ENCODE results near the gene NOP53. TPM values are rescaled to one million over a fixed set of nuclear protein-coding genes. Genes with fewer than 3 reads are reported as not detected.
"Not testable (repeated sequence)": the region's sequence is repeated elsewhere in the genome, so short reads cannot be mapped to it uniquely, and the experiment has no call there.

The NOP53 gene
- total RNA-seq, 2 donors from 2014 or later, result 436 to 761 TPM

DNA sequence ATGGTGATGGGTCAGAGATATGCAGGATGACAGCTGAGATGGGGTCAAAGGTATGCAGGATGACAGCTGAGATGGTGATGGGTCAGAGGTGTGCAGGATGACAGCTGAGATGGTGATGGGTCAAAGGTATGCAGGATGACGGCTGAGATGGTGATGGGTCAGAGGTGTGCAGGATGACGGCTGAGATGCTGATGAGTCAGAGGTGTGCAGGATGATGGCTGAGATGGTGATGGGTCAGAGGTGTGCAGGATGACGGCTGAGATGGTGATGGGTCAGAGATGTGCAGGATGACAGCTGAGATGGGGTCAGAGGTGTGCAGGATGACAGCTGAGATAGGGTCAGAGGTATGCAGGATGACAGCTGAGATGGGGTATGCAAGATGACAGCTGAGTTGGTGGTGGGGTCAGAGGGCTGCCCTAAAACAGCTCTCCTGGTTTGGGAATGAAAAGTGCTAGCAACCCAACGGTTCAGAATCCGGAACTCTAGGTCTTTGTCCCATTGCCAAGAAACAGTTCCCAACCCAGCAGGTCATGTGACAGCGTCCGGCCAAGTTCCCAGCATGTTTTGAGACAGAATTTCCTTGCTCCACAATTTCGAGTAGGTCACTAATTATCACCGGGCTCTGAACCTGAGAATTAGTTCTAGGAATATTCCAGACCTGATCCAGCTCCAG lies 36.4 kb downstream of the NOP53 start:
- H3K27ac ChIP-seq, result peak overlapping the region in 1 of 4 donors; percentile 11
- intact Hi-C loops (cut with DNase I), result no loop called here
- peaks cover 0 to 3% of the 10 kb centered on the region in 2 donors for H3K36me3 ChIP-seq (replicated peaks in 1 of 2; ENCODE audit: insufficient read depth in 1 of 2, low read depth in 2 of 2)
- no peaks in the 10 kb centered on the region for H3K27me3 ChIP-seq
- ATAC-seq, result no peak
- H3K4me1 ChIP-seq, result peaks cover 49% of the 10 kb centered on the region
- no peak overlapping the region for H3K4me3 ChIP-seq
- TF ChIP-seq, protein P1, sequence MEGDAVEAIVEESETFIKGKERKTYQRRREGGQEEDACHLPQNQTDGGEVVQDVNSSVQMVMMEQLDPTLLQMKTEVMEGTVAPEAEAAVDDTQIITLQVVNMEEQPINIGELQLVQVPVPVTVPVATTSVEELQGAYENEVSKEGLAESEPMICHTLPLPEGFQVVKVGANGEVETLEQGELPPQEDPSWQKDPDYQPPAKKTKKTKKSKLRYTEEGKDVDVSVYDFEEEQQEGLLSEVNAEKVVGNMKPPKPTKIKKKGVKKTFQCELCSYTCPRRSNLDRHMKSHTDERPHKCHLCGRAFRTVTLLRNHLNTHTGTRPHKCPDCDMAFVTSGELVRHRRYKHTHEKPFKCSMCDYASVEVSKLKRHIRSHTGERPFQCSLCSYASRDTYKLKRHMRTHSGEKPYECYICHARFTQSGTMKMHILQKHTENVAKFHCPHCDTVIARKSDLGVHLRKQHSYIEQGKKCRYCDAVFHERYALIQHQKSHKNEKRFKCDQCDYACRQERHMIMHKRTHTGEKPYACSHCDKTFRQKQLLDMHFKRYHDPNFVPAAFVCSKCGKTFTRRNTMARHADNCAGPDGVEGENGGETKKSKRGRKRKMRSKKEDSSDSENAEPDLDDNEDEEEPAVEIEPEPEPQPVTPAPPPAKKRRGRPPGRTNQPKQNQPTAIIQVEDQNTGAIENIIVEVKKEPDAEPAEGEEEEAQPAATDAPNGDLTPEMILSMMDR (IDR thresholded peaks at IDR 0.05), result no peak
- TF ChIP-seq POLR2A (IDR thresholded peaks at IDR 0.05), result no peak
- peak in 3 of 4 donors; percentile 51 to 64 (median 64) for DNase-seq
- WGBS, 2 donors, result 44 to 63% methylated on average over 7 to 9 of the region's 9 CpGs
- H3K9me3 ChIP-seq, result no peaks in the 10 kb centered on the region

DNA sequence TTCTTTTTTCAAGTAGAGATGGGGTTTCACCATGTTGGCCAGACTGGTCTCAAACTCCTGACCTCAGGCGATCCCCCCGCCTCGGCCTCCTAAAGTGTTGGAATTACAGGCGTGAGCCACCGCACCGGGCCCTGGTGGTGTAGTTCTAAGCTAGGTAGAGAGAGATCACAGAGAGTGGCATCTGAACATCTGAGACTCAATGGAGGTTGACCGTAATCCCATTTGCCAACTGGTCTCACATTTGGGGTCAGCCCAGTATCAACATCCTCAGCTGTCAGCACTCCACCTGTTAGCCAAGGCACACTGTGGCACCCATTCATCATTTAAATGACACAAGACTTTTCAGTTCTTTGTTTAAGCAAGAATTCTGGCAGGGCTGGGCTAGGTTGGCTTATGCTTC lies 41.2 kb downstream of the NOP53 start:
- H3K4me1 ChIP-seq, result peaks cover 11% of the 10 kb centered on the region
- ATAC-seq (no peak), DNase-seq (no peak)
- peaks cover 0 to 3% of the 10 kb centered on the region in 2 donors for H3K36me3 ChIP-seq (replicated peaks in 1 of 2; ENCODE audit: insufficient read depth in 1 of 2, low read depth in 2 of 2)
- 94 to 96% methylated on average over 7 of the region's 7 CpGs for WGBS, 2 donors
- no peak overlapping the region for H3K27ac ChIP-seq
- H3K9me3 ChIP-seq, result no peaks in the 10 kb centered on the region
- intact Hi-C loops (cut with DNase I), result loop anchor here (5.0 kb wide), 1 partner anchor 34 kb away; no protein-coding TSS in a partner anchor
- no peak overlapping the region for H3K4me3 ChIP-seq
- no peaks in the 10 kb centered on the region for H3K27me3 ChIP-seq
- TF ChIP-seq POLR2A (IDR thresholded peaks at IDR 0.05), result no peak
- TF ChIP-seq, protein P1 (IDR thresholded peaks at IDR 0.05), result no peak

DNA sequence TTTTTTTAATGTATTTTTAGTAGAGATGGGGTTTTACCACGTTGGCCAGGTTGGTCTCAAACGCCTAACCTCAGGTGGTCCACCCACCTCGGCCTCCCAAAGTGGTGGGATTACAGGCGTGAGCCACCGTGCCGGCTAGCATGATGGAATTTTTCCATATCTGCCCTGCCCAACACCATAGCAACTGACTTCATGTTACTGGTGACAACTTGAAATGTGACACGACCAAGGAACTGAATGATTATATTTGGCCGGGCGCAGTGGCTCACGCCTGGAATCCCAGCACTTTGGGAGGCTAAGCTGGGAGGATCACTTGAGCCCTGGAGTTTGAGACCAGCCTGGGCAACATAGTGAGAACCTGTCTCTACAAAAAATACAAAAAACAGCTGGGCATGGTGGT lies 42.0 kb downstream of the NOP53 start:
- not testable (repeated sequence) for H3K27me3 ChIP-seq; H3K36me3 ChIP-seq (replicated peaks in 1 of 2; ENCODE audit: insufficient read depth in 1 of 2, low read depth in 2 of 2); H3K9me3 ChIP-seq; H3K4me1 ChIP-seq; H3K27ac ChIP-seq; DNase-seq; H3K4me3 ChIP-seq; ATAC-seq
- intact Hi-C loops (cut with DNase I), result loop anchor here (5.0 kb wide), 1 partner anchor 35 kb away; no protein-coding TSS in a partner anchor
- WGBS, 2 donors, result 70 to 72% methylated on average over 7 to 10 of the region's 10 CpGs

DNA sequence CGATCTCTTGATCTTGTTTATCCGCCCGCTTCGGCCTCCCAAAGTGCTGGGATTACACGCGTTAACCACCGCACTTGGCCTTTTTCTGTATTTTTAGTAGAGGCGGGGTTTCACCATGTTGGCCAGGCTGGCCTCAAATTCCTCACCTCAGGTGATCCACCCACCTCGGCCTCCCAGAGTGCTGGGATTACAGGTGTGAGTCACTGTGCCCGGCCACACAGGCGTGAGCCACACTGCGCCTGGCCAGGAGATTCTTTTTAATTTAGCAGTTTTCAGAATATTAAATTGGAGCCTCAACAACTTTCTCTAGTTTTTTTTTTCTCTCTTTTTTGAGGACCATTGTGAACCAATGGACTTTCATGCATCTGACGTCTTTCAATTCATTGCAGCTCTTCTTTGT lies 44.5 kb downstream of the NOP53 start:
- DNase-seq; H3K9me3 ChIP-seq; H3K4me1 ChIP-seq; H3K4me3 ChIP-seq; ATAC-seq; H3K27me3 ChIP-seq; H3K36me3 ChIP-seq (replicated peaks in 1 of 2; ENCODE audit: insufficient read depth in 1 of 2, low read depth in 2 of 2); H3K27ac ChIP-seq: not testable (repeated sequence)
- WGBS, 2 donors, result 75 to 88% methylated on average over 13 of the region's 13 CpGs
- intact Hi-C loops (cut with DNase I), result loop anchor here (5.0 kb wide), 1 partner anchor 38 kb away; no protein-coding TSS in a partner anchor

DNA sequence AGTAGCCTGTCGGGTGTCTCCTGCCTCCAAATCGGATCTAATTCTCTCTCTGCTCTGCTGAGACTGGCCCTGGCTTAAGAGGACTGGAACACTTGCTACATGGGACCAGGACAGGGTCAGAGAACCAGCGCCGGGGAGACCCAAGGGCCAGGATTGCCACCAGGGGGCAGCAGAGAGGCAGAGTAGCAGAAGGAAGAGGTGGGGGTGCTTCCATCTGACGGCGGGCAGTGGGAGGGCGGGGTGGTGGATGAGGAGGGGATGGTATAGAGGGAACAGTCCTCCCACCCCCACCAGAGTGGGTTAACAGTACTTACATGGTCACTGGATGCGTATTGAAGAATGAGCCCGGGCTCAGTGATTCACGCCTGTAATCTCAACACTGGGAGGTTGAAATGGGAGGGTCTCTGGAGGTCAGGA lies 45.1 kb downstream of the NOP53 start:
- ATAC-seq, result peak; percentile 71

More for the DNA sequence above, 45.1 kb downstream of the NOP53 start:
- Histone ChIP-seq H3K4me1 (no peaks in the 10 kb centered on the region), H3K36me3 (replicated peaks in 1 of 2; ENCODE audit: insufficient read depth in 1 of 2, low read depth in 2 of 2) (no peaks in the 10 kb centered on the region), H3K4me3 (no peak overlapping the region), H3K27ac (no peak overlapping the region), H3K9me3 (peaks cover 0 to 4% (median 0%) of the 10 kb centered on the region in 3 donors), H3K27me3 (no peaks in the 10 kb centered on the region)
- peak; percentile 80 to 91 (median 83) for DNase-seq
- 4 to 10% methylated on average over 9 to 10 of the region's 10 CpGs for WGBS, 2 donors
- intact Hi-C loops (cut with DNase I), result no loop called here
- TF ChIP-seq, protein P1 (IDR thresholded peaks at IDR 0.05), result peak; percentile 60 to 89 (median 73)
- no peak for TF ChIP-seq POLR2A (IDR thresholded peaks at IDR 0.05)

Data from body of pancreas (tissue), 4 donors.